ENCODE results near the gene A2M. TPM values are rescaled to one million over a fixed set of nuclear protein-coding genes. Genes with fewer than 3 reads are reported as not detected.

The A2M gene
- total and polyA plus RNA-seq, 2 of the 13 experiments (the other 11 are each of a cell fraction or from before 2014, with no cell fraction given) = 2,807 to 6,551 TPM

GRCh38 chr12:9064815-9065606, 50.7 kb downstream of the A2M start (continued):
- TF ChIP-seq, protein P1, sequence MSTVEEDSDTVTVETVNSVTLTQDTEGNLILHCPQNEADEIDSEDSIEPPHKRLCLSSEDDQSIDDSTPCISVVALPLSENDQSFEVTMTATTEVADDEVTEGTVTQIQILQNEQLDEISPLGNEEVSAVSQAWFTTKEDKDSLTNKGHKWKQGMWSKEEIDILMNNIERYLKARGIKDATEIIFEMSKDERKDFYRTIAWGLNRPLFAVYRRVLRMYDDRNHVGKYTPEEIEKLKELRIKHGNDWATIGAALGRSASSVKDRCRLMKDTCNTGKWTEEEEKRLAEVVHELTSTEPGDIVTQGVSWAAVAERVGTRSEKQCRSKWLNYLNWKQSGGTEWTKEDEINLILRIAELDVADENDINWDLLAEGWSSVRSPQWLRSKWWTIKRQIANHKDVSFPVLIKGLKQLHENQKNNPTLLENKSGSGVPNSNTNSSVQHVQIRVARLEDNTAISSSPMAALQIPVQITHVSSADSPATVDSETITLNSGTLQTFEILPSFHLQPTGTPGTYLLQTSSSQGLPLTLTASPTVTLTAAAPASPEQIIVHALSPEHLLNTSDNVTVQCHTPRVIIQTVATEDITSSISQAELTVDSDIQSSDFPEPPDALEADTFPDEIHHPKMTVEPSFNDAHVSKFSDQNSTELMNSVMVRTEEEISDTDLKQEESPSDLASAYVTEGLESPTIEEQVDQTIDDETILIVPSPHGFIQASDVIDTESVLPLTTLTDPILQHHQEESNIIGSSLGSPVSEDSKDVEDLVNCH (CRISPR knock-in tag; IDR thresholded peaks at IDR 0.05) = no peak
- TF ChIP-seq FOXK2 (IDR thresholded peaks at IDR 0.05) (no peak), KLF16 (CRISPR knock-in tag; IDR thresholded peaks at IDR 0.05) (peak in 1 of 2 experiments; percentile 41; a peak in 1 of 4 replicates), ZNF10 (CRISPR knock-in tag; IDR thresholded peaks at IDR 0.05; ENCODE audit: borderline replicate concordance, low read depth) (no peak), HNF4G (IDR thresholded peaks at IDR 0.05; ENCODE audit: borderline replicate concordance, low read depth, low read length) (0 out of 2 replicates have a peak, but pooled peaks have one; percentile 0), HNF4G (CRISPR knock-in tag; IDR thresholded peaks at IDR 0.05; ENCODE audit: borderline replicate concordance, low read depth) (no peak), KAT2B (IDR thresholded peaks at IDR 0.05; ENCODE audit: borderline replicate concordance, low read depth, low read length) (no peak), ZC3H4 (CRISPR knock-in tag; IDR thresholded peaks at IDR 0.05; ENCODE audit: borderline replicate concordance) (no peak), ZNF124 (CRISPR knock-in tag; IDR thresholded peaks at IDR 0.05) (no peak), CHD2 (IDR thresholded peaks at IDR 0.05; ENCODE audit: low read depth, low read length) (no peak), NFIB (CRISPR knock-in tag; IDR thresholded peaks at IDR 0.05; ENCODE audit: borderline replicate concordance) (no peak), ZNF329 (CRISPR knock-in tag; IDR thresholded peaks at IDR 0.05; ENCODE audit: low read depth) (no peak), SMYD3 (CRISPR knock-in tag; IDR thresholded peaks at IDR 0.05) (0 out of 2 replicates have a peak, but pooled peaks have one; percentile 19), SP2 (CRISPR knock-in tag; IDR thresholded peaks at IDR 0.05) (no peak), MZF1 (CRISPR knock-in tag; IDR thresholded peaks at IDR 0.05; ENCODE audit: borderline replicate concordance) (no peak), PHF20 (CRISPR knock-in tag; IDR thresholded peaks at IDR 0.05) (peak; percentile 40; the same call in 1 of the 2 replicates), NFKBIZ (CRISPR knock-in tag; IDR thresholded peaks at IDR 0.05) (no peak)
- TF ChIP-seq, protein P2, sequence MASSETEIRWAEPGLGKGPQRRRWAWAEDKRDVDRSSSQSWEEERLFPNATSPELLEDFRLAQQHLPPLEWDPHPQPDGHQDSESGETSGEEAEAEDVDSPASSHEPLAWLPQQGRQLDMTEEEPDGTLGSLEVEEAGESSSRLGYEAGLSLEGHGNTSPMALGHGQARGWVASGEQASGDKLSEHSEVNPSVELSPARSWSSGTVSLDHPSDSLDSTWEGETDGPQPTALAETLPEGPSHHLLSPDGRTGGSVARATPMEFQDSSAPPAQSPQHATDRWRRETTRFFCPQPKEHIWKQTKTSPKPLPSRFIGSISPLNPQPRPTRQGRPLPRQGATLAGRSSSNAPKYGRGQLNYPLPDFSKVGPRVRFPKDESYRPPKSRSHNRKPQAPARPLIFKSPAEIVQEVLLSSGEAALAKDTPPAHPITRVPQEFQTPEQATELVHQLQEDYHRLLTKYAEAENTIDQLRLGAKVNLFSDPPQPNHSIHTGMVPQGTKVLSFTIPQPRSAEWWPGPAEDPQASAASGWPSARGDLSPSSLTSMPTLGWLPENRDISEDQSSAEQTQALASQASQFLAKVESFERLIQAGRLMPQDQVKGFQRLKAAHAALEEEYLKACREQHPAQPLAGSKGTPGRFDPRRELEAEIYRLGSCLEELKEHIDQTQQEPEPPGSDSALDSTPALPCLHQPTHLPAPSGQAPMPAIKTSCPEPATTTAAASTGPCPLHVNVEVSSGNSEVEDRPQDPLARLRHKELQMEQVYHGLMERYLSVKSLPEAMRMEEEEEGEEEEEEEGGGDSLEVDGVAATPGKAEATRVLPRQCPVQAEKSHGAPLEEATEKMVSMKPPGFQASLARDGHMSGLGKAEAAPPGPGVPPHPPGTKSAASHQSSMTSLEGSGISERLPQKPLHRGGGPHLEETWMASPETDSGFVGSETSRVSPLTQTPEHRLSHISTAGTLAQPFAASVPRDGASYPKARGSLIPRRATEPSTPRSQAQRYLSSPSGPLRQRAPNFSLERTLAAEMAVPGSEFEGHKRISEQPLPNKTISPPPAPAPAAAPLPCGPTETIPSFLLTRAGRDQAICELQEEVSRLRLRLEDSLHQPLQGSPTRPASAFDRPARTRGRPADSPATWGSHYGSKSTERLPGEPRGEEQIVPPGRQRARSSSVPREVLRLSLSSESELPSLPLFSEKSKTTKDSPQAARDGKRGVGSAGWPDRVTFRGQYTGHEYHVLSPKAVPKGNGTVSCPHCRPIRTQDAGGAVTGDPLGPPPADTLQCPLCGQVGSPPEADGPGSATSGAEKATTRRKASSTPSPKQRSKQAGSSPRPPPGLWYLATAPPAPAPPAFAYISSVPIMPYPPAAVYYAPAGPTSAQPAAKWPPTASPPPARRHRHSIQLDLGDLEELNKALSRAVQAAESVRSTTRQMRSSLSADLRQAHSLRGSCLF (CRISPR knock-in tag; IDR thresholded peaks at IDR 0.05; ENCODE audit: borderline replicate concordance) = peak; percentile 4; the same call in 1 of the 2 replicates
- TF ChIP-seq, protein P3, sequence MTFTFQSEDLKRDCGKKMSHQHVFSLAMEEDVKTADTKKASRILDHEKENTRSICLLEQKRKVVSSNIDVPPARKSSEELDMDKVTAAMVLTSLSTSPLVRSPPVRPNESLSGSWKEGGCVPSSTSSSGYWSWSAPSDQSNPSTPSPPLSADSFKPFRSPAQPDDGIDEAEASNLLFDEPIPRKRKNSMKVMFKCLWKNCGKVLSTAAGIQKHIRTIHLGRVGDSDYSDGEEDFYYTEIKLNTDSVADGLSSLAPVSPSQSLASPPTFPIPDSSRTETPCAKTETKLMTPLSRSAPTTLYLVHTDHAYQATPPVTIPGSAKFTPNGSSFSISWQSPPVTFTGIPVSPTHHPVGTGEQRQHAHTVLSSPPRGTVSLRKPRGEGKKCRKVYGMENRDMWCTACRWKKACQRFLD (CRISPR knock-in tag; IDR thresholded peaks at IDR 0.05; ENCODE audit: borderline replicate concordance) = peak; percentile 76; the same call in 1 of the 2 replicates
- TF ChIP-seq, protein P4, sequence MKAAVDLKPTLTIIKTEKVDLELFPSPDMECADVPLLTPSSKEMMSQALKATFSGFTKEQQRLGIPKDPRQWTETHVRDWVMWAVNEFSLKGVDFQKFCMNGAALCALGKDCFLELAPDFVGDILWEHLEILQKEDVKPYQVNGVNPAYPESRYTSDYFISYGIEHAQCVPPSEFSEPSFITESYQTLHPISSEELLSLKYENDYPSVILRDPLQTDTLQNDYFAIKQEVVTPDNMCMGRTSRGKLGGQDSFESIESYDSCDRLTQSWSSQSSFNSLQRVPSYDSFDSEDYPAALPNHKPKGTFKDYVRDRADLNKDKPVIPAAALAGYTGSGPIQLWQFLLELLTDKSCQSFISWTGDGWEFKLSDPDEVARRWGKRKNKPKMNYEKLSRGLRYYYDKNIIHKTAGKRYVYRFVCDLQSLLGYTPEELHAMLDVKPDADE (CRISPR knock-in tag; IDR thresholded peaks at IDR 0.05) = no peak; the same call in 1 of the 2 replicates

All from HepG2 (cell line).